Measurements from ENCODE around the gene GPR156.

DNA sequence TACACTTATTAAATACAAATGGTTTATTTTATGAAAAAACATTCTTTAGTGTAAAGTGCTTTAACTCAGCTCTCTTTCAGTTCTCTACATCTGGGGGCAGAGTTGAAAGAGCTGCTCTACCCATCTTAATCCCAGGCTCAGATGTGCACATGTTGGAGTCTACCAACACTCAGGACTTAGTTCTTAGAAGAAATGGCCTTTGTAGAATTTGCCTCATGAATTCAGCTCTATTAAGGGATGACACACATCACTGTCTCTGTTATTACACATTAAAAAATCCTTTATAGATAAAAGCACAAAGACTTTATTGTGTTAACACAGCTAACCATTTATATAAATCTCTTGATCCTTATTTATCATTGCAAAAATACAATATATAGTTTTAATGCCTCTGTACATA lies 159.0 kb downstream of the GPR156 start:
- TF ChIP-seq, protein P1, sequence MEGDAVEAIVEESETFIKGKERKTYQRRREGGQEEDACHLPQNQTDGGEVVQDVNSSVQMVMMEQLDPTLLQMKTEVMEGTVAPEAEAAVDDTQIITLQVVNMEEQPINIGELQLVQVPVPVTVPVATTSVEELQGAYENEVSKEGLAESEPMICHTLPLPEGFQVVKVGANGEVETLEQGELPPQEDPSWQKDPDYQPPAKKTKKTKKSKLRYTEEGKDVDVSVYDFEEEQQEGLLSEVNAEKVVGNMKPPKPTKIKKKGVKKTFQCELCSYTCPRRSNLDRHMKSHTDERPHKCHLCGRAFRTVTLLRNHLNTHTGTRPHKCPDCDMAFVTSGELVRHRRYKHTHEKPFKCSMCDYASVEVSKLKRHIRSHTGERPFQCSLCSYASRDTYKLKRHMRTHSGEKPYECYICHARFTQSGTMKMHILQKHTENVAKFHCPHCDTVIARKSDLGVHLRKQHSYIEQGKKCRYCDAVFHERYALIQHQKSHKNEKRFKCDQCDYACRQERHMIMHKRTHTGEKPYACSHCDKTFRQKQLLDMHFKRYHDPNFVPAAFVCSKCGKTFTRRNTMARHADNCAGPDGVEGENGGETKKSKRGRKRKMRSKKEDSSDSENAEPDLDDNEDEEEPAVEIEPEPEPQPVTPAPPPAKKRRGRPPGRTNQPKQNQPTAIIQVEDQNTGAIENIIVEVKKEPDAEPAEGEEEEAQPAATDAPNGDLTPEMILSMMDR (IDR thresholded peaks at IDR 0.05): no peak
- TF ChIP-seq POLR2A (IDR thresholded peaks at IDR 0.05): no peak

Measured in upper lobe of left lung (tissue), 4 donors.